Kidney (tissue), 14 donors: Measurements from ENCODE around the gene C8A. TPM values are rescaled to one million over a fixed set of nuclear protein-coding genes. Genes with fewer than 3 reads are reported as not detected.

Source experiments
- DNase-seq, 5 donors: peaks; one replicate each; pipeline ENCODE4 v3.0.0-alpha.2; 2013 to 2020
- FAIRE-seq: peaks from 2 replicates; lab custom pipeline; 2012; peaks lifted over from hg19 to GRCh38; lab: Jason Lieb, UNC
- H3K27ac ChIP-seq, 2 donors: one replicate each; pipeline ENCODE4 v1.7.0; 2013; ENCODE audit warnings: low read depth in 2 of 2, low read length in 2 of 2, inconsistent platforms in 1 of 2
- H3K27me3 ChIP-seq: one replicate; pipeline ENCODE4 v1.7.1; 2013; ENCODE audit warnings: low read length, inconsistent platforms; ENCODE audit not compliant: control insufficient read depth, insufficient read depth
- H3K36me3 ChIP-seq, 3 donors: one replicate each; pipeline versions ENCODE4 v1.7.0 to v1.7.1; 2013; ENCODE audit warnings: low read length in 3 of 3, control low read depth in 1 of 3, inconsistent platforms in 1 of 3; ENCODE audit not compliant: insufficient read depth in 3 of 3, control insufficient read depth in 2 of 3
- H3K4me1 ChIP-seq, 3 donors: one replicate each; pipeline versions ENCODE4 v1.7.0 to v1.7.1; 2013; ENCODE audit warnings: low read length in 3 of 3, inconsistent platforms in 1 of 3, low read depth in 1 of 3; ENCODE audit not compliant: control insufficient read depth in 2 of 3, insufficient read depth in 2 of 3
- H3K4me3 ChIP-seq, 3 donors: one replicate each; pipeline versions ENCODE4 v1.7.0 to v1.8.1; 2013; ENCODE audit warnings: low read length in 3 of 3, control low read depth in 1 of 3, inconsistent platforms in 1 of 3
- H3K9ac ChIP-seq, 3 donors: one replicate each; pipeline versions ENCODE4 v1.7.0 to v1.7.1; 2013; ENCODE audit warnings: low read length in 3 of 3, control low read depth in 1 of 3, inconsistent platforms in 1 of 3
- H3K9me3 ChIP-seq, 3 donors: one replicate each; pipeline versions ENCODE4 v1.7.0 to v1.7.1; 2013; ENCODE audit warnings: low read length in 3 of 3, control low read depth in 1 of 3, inconsistent platforms in 1 of 3; ENCODE audit not compliant: control insufficient read depth in 2 of 3, insufficient read depth in 1 of 3
- intact Hi-C: fragments of 100-400 bp; cut with DNase I; formaldehyde crosslinking; loops from one replicate; pipeline ENCODE4 v1.11.1; 2022
- polyA plus RNA-seq: library from polyadenylated mRNA; stranded (reverse); fragments of 350-450 nt; fragmentation: Illumina TruSeq; extraction: RNeasy Lipid Tissue Mini Kit (QIAGEN cat#74804); gene quantifications from one replicate; pipeline ENCODE4 v1.2.3, GENCODE V29; 2014; ENCODE audit warnings: low read depth, low replicate concordance; ENCODE audit not compliant: insufficient read depth
- total RNA-seq: library from RNA; stranded (reverse); fragmentation: NEBNext Ultra II Directional; extraction: Animal tissue kit (Norgen Biotek cat#: 25700); gene quantifications from one replicate; pipeline ENCODE4 v1.2.1, GENCODE V29; 2021
- TF ChIP-seq, protein P1 (sequence below): IDR thresholded peaks from 3 replicates; pipeline ENCODE4 v1.5.1; 2012; ENCODE audit warnings: mild to moderate bottlenecking, moderate library complexity, borderline replicate concordance; ENCODE audit not compliant: insufficient read depth; ENCODE audit errors: extremely low read depth
- donor health status: control.
- donor health status: control.
- donor health status: control.
- donor health status: control.
- donor health status: control.
- donor health status: DM: yes; HTN: yes; CAD: no.
- donor health status: Normal renal cell carcinoma (clear cell type).

Gene C8A
- total and polyA plus RNA-seq, 2 donors from 2014 or later, result 0.09 TPM; not detected in 1

DNA sequence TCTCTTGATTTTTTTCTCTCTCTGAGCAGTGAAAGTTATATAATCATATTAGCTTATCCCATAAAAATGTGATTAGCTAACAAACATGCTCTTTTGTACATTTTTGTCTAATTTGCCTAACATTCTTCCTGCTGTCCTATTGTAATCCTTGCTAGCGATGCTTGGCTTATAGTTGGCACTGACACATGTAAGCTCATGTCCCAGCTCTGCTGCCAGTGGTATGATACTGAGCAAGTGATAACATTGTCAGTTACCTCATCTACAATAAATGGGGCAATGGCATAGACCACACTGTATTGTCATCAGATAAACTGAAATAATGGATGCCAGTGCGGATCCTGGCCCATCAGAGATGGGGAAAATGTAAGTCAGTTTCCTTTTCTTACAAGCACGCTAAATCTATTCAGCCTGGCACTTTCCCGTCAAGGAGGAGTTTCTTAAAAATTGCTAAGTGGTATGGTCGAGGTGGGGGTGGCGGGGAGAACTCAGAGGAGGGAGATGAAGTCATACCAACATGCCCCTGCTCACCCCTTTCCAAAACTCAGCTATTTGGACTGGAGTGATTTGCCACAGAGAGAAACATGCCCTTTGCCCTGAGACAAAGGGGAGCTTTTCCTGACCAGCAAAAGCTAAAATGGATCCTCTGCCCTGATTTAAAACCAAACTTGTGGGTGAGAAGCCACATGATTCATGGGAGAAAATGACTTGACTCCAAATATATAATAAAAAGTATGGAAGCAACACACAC lies 36.7 kb upstream of the C8A start:
- H3K4me3 ChIP-seq, result peak overlapping the region in 1 of 3 donors; percentile 13
- no peak for DNase-seq
- no peaks in the 10 kb centered on the region for H3K36me3 ChIP-seq
- H3K4me1 ChIP-seq, result peaks cover 0 to 13% (median 0%) of the 10 kb centered on the region in 3 donors
- no peaks in the 10 kb centered on the region for H3K9me3 ChIP-seq
- peak overlapping the region; percentile 80 to 90 for H3K27ac ChIP-seq
- H3K9ac ChIP-seq, result no peak overlapping the region
- FAIRE-seq, result no peak
- H3K27me3 ChIP-seq, result no peaks in the 10 kb centered on the region
- intact Hi-C loops, result no loop called here
- TF ChIP-seq, protein P1, sequence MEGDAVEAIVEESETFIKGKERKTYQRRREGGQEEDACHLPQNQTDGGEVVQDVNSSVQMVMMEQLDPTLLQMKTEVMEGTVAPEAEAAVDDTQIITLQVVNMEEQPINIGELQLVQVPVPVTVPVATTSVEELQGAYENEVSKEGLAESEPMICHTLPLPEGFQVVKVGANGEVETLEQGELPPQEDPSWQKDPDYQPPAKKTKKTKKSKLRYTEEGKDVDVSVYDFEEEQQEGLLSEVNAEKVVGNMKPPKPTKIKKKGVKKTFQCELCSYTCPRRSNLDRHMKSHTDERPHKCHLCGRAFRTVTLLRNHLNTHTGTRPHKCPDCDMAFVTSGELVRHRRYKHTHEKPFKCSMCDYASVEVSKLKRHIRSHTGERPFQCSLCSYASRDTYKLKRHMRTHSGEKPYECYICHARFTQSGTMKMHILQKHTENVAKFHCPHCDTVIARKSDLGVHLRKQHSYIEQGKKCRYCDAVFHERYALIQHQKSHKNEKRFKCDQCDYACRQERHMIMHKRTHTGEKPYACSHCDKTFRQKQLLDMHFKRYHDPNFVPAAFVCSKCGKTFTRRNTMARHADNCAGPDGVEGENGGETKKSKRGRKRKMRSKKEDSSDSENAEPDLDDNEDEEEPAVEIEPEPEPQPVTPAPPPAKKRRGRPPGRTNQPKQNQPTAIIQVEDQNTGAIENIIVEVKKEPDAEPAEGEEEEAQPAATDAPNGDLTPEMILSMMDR, result no peak

DNA sequence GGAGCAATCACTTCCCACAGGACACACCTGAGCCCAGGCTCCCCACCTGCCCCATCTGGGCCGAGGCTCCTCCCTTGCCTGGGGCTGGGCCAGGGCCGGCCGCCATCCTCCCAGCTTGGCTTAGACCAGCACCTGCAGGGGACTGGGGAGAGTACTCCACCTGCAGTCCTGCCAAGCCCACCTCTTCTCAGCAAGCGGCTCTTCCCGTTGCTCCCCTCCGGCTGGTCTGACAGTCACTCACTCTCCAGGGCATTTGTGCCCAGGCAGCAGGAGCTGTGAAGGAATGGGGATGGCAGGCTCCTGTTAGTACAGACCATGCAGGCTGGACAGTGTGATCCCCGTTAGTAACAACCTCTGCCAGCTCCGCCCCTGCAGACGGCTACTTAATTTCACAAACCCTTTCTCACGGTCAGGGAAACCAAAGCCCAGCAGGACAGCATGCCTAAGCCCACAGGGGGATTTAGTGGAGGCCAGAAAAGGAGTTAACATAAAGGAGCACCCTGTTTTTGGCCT lies 35.2 kb upstream of the C8A start, which contains the start of gene FYB2:
FYB2 (minus strand) TSS at position 18 of the 513 bp plus-strand sequence. CDS start 114 bp downstream, outside the sequence.
- TF ChIP-seq, protein P1, result no peak
- Histone ChIP-seq H3K4me1 (peaks cover 0 to 11% (median 0%) of the 10 kb centered on the region in 3 donors), H3K9ac (peak within 1 kb of the TSS in 2 of 3 donors; percentile 23 to 48), H3K9me3 (no peaks in the 10 kb centered on the region), H3K27me3 (no peaks in the 10 kb centered on the region), H3K4me3 (peak within 1 kb of the TSS in 2 of 3 donors; percentile 28 to 43), H3K27ac (peak within 1 kb of the TSS; percentile 81 to 90), H3K36me3 (no peaks in the 10 kb centered on the region)
- FAIRE-seq, result no peak
- intact Hi-C loops, result no loop called here
- peak in 1 of 5 donors; percentile 75 for DNase-seq

DNA sequence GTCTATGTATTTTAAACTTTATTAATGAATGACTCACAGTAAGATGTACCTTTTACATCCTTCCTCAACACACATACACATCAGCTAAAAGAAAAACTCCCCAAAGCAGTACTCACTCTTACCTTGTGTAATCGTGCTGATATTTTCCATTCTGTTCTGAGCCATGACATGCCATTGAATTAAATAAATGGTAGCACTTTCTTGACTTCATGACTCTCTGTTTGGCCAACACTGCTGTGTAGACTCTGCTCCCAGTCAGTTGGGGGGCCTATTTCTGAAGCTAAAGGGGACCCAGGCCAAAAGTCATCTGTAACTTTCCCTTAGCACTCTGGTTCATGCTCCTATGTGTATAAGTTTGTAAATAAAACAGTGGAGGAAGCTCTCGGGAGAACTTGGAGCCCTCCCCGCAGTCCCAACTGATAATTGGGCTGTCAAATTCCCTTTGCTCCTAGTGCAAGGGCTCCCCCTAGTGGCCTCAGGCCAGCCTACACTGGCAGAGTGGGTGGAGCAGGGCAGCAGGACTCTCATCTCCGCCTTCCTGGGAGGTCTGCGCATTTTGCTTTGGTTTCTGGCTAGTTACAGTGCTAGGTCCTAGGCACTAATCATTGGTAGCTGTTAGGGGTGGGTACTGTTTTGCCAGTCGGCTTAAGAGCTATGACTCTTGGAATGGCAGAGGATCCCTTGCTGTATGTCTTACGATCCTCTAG lies 33.7 kb upstream of the C8A start:
- TF ChIP-seq, protein P1, result peak; percentile 92

More for the DNA sequence above, 33.7 kb upstream of the C8A start:
- Histone ChIP-seq H3K4me1 (peaks cover 0 to 11% (median 0%) of the 10 kb centered on the region in 3 donors), H3K36me3 (no peaks in the 10 kb centered on the region), H3K9me3 (no peaks in the 10 kb centered on the region), H3K27me3 (no peaks in the 10 kb centered on the region), H3K9ac (peak overlapping the region in 1 of 3 donors; percentile 20), H3K27ac (no peak overlapping the region), H3K4me3 (no peak overlapping the region)
- FAIRE-seq (no peak), DNase-seq (peak; percentile 71 to 85 (median 83))
- intact Hi-C loops, result no loop called here
